D721Med (cell line): ENCODE measurements around the gene XXYLT1.

Experiments used
- DNase-seq: peaks from one replicate; pipeline ENCODE4 v3.0.0; 2011; ENCODE audit warnings: low spot score; ENCODE audit not compliant: insufficient read length
- FAIRE-seq: peaks from 2 replicates; lab custom pipeline; 2011; peaks lifted over from hg19 to GRCh38; lab: Jason Lieb, UNC
- CTCF ChIP-seq: IDR thresholded peaks from 2 replicates; pipeline ENCODE4 v1.5.1; 2012; ENCODE audit warnings: mild to moderate bottlenecking, control low read depth; ENCODE audit not compliant: insufficient read depth; ENCODE audit errors: missing control alignments

Gene XXYLT1

GRCh38 chr3:195245531-195245951 lies 25.4 kb downstream of the XXYLT1 start:
- TF ChIP-seq CTCF = no peak
- DNase-seq (no peak), FAIRE-seq (no peak)

- FAIRE-seq = no peak
- DNase-seq = no peak
- no peak for TF ChIP-seq CTCF
These were observed 29.2 kb downstream of the XXYLT1 start for GRCh38 chr3:195241592-195242355.

- DNase-seq (no peak), FAIRE-seq (no peak)
- TF ChIP-seq CTCF = no peak
These were observed 30.0 kb downstream of the XXYLT1 start for GRCh38 chr3:195240939-195241338.

- TF ChIP-seq CTCF = no peak
- FAIRE-seq (no peak), DNase-seq (no peak)
These were observed 30.7 kb downstream of the XXYLT1 start for GRCh38 chr3:195240171-195240701.

- peak; percentile 0 for TF ChIP-seq CTCF
These were observed 31.8 kb downstream of the XXYLT1 start for GRCh38 chr3:195239121-195239520.

GRCh38 chr3:195238586-195239118 lies 32.3 kb downstream of the XXYLT1 start:
- no peak for TF ChIP-seq CTCF
- FAIRE-seq = no peak
- DNase-seq = no peak

More at GRCh38 chr3:195239121-195239520, 31.8 kb downstream of the XXYLT1 start:
- no peak for DNase-seq
- no peak for FAIRE-seq

- TF ChIP-seq CTCF = no peak
- DNase-seq (no peak), FAIRE-seq (no peak)
These were observed 32.8 kb downstream of the XXYLT1 start for GRCh38 chr3:195238081-195238571.
